Activated T-helper 2 cell treated with anti-CD3 and anti-CD28 coated beads, Interferon-gamma antibody, Interleukin-2, Interleukin-4, amounts not matched to agents 10 μg/mL and 5 μg/mL and 100 μg/mL, durations not matched to agents 14 hours and 24 hours and 36 hours (primary cell): ENCODE data around the gene GAPT. TPM values are rescaled to one million over a fixed set of nuclear protein-coding genes. Genes with fewer than 3 reads are reported as not detected.

Experiments used
- DNase-seq: peaks from one replicate; pipeline ENCODE4 v3.0.0; 2021; ENCODE audit warnings: low spot score
- H3K27ac Mint-ChIP-seq: one replicate; pipeline ENCODE4 v1.8.0; 2021; ENCODE audit warnings: mixed read lengths
- H3K27me3 Mint-ChIP-seq: one replicate; pipeline ENCODE4 v1.8.0; 2021; ENCODE audit warnings: low read depth, mixed read lengths
- H3K36me3 Mint-ChIP-seq: one replicate; pipeline ENCODE4 v1.8.0; 2021; ENCODE audit warnings: low read depth, mixed read lengths
- H3K4me1 Mint-ChIP-seq: one replicate; pipeline ENCODE4 v1.8.0; 2021; ENCODE audit warnings: low read depth, mixed read lengths
- H3K4me3 Mint-ChIP-seq: one replicate; pipeline ENCODE4 v1.8.0; 2021; ENCODE audit warnings: low read depth, mild to moderate bottlenecking, moderate library complexity, mixed read lengths
- H3K9me3 Mint-ChIP-seq: one replicate; pipeline ENCODE4 v1.8.0; 2021; ENCODE audit warnings: mixed read lengths
- intact Hi-C: fragments of 100-400 bp; cut with micrococcal nuclease; formaldehyde crosslinking; loops from one replicate; pipeline ENCODE4 v1.15.1; 2023
- total RNA-seq: library from RNA; stranded (reverse); gene quantifications from 2 replicates; pipeline ENCODE4 v1.2.3, GENCODE V29; 2022

GAPT gene
- total RNA-seq, 1 donor from 2014 or later, result not detected

GRCh38 chr5:58456026-58456425 lies 35.2 kb upstream of the GAPT start:
- intact Hi-C loops, result no loop called here
- DNase-seq, result no peak
- H3K27ac Mint-ChIP-seq, result no peak overlapping the region
- H3K36me3 Mint-ChIP-seq, result peaks cover 3% of the 10 kb centered on the region
- H3K4me1 Mint-ChIP-seq, result peaks cover 11% of the 10 kb centered on the region
- H3K9me3 Mint-ChIP-seq, result no peaks in the 10 kb centered on the region
- peaks cover 32% of the 10 kb centered on the region for H3K27me3 Mint-ChIP-seq
- H3K4me3 Mint-ChIP-seq, result no peak overlapping the region

GRCh38 chr5:58456486-58456885 lies 34.7 kb upstream of the GAPT start:
- no peak for DNase-seq
- Mint-ChIP-seq H3K27ac (no peak overlapping the region), H3K9me3 (no peaks in the 10 kb centered on the region), H3K27me3 (peaks cover 31% of the 10 kb centered on the region), H3K4me3 (no peak overlapping the region), H3K4me1 (peaks cover 14% of the 10 kb centered on the region), H3K36me3 (peaks cover 3% of the 10 kb centered on the region)
- intact Hi-C loops, result no loop called here

DNA sequence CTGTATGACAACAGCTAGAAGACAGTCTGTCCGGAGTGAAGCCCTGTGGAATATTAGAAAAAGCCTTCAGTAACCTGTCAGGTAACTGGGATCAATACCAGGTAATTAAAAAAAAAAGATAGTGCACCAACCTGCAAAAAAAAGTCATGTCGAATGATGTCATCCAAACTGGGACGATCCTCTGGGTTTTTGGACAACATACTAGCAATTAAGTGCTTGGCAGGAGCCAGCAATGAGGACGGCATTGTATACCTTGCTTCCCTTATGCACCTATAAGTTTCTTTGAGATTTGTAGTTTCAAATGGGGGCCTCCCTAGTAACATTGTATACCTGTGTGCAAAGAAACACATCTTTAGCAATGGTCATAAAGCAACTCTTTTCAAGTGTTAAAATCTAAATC lies 34.2 kb upstream of the GAPT start:
- intact Hi-C loops, result no loop called here
- H3K27ac Mint-ChIP-seq, result no peak overlapping the region
- peaks cover 16% of the 10 kb centered on the region for H3K4me1 Mint-ChIP-seq
- peaks cover 3% of the 10 kb centered on the region for H3K36me3 Mint-ChIP-seq
- no peak overlapping the region for H3K4me3 Mint-ChIP-seq
- H3K27me3 Mint-ChIP-seq, result peaks cover 26% of the 10 kb centered on the region
- H3K9me3 Mint-ChIP-seq, result no peaks in the 10 kb centered on the region
- DNase-seq, result no peak

GRCh38 chr5:58458141-58458742 lies 33.0 kb upstream of the GAPT start:
- DNase-seq, result no peak
- H3K27ac Mint-ChIP-seq, result no peak overlapping the region
- peaks cover 17% of the 10 kb centered on the region for H3K4me1 Mint-ChIP-seq
- H3K9me3 Mint-ChIP-seq, result no peaks in the 10 kb centered on the region
- peak overlapping the region; percentile 24 for H3K4me3 Mint-ChIP-seq
- H3K36me3 Mint-ChIP-seq, result peaks cover 3% of the 10 kb centered on the region
- peaks cover 23% of the 10 kb centered on the region for H3K27me3 Mint-ChIP-seq
- intact Hi-C loops, result no loop called here

GRCh38 chr5:58458743-58459145 lies 32.5 kb upstream of the GAPT start:
- intact Hi-C loops, result no loop called here
- no peak for DNase-seq
- Mint-ChIP-seq H3K4me1 (peaks cover 17% of the 10 kb centered on the region), H3K36me3 (peaks cover 3% of the 10 kb centered on the region), H3K9me3 (no peaks in the 10 kb centered on the region), H3K4me3 (peak overlapping the region; percentile 78), H3K27me3 (peaks cover 23% of the 10 kb centered on the region), H3K27ac (no peak overlapping the region)

- Mint-ChIP-seq H3K4me3 (peak overlapping the region; percentile 78), H3K36me3 (peaks cover 3% of the 10 kb centered on the region), H3K9me3 (no peaks in the 10 kb centered on the region), H3K27ac (no peak overlapping the region), H3K4me1 (peaks cover 17% of the 10 kb centered on the region), H3K27me3 (peaks cover 23% of the 10 kb centered on the region)
- DNase-seq, result no peak
- intact Hi-C loops, result loop anchor here (1.0 to 5.0 kb wide), 7 partner anchors 578 to 1550 kb away; partner anchors contain the start of genes GPBP1 and SETD9
Measured at GRCh38 chr5:58459146-58460001, 31.9 kb upstream of the GAPT start.

- Mint-ChIP-seq H3K27ac (peak within 1 kb of the TSS; percentile 60), H3K4me1 (peaks cover 17% of the 10 kb centered on the region), H3K4me3 (peak within 1 kb of the TSS; percentile 78), H3K36me3 (peaks cover 3% of the 10 kb centered on the region), H3K27me3 (peaks cover 21% of the 10 kb centered on the region), H3K9me3 (no peaks in the 10 kb centered on the region)
- peak; percentile 83 for DNase-seq
- intact Hi-C loops, result loop anchor here (1.0 to 5.0 kb wide), 7 partner anchors 577 to 1551 kb away; partner anchors contain the start of genes GPBP1 and SETD9
Measured at GRCh38 chr5:58460002-58460731, 31.1 kb upstream of the GAPT start, which contains the start of gene PLK2. PLK2 (minus strand) TSS chr5:58460086; CDS start chr5:58459959, 127 bp downstream.

GRCh38 chr5:58460732-58461286 lies 30.4 kb upstream of the GAPT start:
- intact Hi-C loops, result loop anchor here (1.0 to 5.0 kb wide), 8 partner anchors 576 to 1552 kb away; partner anchors contain the start of genes GPBP1 and SETD9
- Mint-ChIP-seq H3K4me1 (peaks cover 17% of the 10 kb centered on the region), H3K4me3 (peak overlapping the region; percentile 74), H3K36me3 (peaks cover 3% of the 10 kb centered on the region), H3K27me3 (peaks cover 21% of the 10 kb centered on the region), H3K9me3 (no peaks in the 10 kb centered on the region), H3K27ac (peak overlapping the region; percentile 5)
- DNase-seq, result peak; percentile 85

DNA sequence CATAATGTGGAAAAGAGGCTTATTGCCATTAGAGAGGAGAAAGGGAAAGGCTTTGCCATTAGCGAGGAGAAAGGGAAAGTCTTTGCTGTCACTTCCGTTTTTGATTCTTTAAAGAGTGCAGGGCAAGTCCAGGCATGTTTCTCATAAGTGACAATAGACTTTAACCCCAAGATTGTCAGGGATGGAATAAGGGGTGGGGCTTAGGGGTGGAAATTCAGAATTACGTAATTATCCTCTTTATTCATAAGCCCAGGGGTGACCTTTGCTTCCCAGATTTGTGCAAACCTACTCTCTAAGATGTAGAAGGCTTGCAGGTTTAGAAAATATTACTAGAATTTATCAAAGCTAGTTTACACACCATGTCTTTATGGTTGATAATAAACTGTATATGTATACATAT lies 29.1 kb upstream of the GAPT start:
- H3K4me3 Mint-ChIP-seq, result no peak overlapping the region
- peaks cover 23% of the 10 kb centered on the region for H3K4me1 Mint-ChIP-seq
- H3K27ac Mint-ChIP-seq, result no peak overlapping the region
- H3K36me3 Mint-ChIP-seq, result no peaks in the 10 kb centered on the region
- H3K27me3 Mint-ChIP-seq, result peaks cover 21% of the 10 kb centered on the region
- no peak for DNase-seq
- H3K9me3 Mint-ChIP-seq, result no peaks in the 10 kb centered on the region
- intact Hi-C loops, result loop anchor here (5.0 kb wide), 2 partner anchors 575 to 1290 kb away; partner anchors contain the start of gene GPBP1

GRCh38 chr5:58462623-58463230 lies 28.5 kb upstream of the GAPT start:
- H3K9me3 Mint-ChIP-seq, result no peaks in the 10 kb centered on the region
- no peak overlapping the region for H3K4me3 Mint-ChIP-seq
- H3K36me3 Mint-ChIP-seq, result no peaks in the 10 kb centered on the region
- peaks cover 26% of the 10 kb centered on the region for H3K4me1 Mint-ChIP-seq
- no peak for DNase-seq
- H3K27ac Mint-ChIP-seq, result no peak overlapping the region
- peaks cover 18% of the 10 kb centered on the region for H3K27me3 Mint-ChIP-seq
- intact Hi-C loops, result loop anchor here (5.0 kb wide), 2 partner anchors 575 to 1290 kb away; partner anchors contain the start of gene GPBP1

GRCh38 chr5:58466939-58467338 lies 24.3 kb upstream of the GAPT start:
- peak; percentile 34 for DNase-seq
- Mint-ChIP-seq H3K27me3 (peaks cover 18% of the 10 kb centered on the region), H3K4me3 (no peak overlapping the region), H3K36me3 (no peaks in the 10 kb centered on the region), H3K4me1 (peaks cover 11% of the 10 kb centered on the region), H3K9me3 (no peaks in the 10 kb centered on the region), H3K27ac (no peak overlapping the region)
- intact Hi-C loops, result no loop called here

DNA sequence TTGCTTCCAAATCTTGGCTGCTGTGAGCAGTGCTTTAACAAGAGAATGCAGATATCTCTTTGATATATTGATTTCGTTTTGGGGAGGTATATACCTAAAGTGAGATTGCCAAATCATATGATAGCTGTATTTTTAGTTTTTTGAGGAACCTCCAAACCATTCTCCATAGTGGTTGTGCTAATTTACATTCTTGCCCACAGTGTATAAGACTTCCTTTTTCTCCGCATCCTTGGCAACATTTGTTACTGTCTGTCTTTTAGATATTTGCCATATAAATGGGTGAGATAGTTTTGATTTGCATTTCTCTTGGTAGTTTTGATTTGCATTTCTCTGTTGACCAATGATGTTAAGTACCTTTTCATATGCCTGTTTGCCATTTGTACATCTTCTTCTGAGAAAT lies 21.3 kb upstream of the GAPT start:
- H3K9me3 Mint-ChIP-seq, result no peaks in the 10 kb centered on the region
- intact Hi-C loops, result no loop called here

More for the DNA sequence above, 21.3 kb upstream of the GAPT start:
- H3K4me3 Mint-ChIP-seq, result no peak overlapping the region
- no peak for DNase-seq
- no peak overlapping the region for H3K27ac Mint-ChIP-seq
- H3K4me1 Mint-ChIP-seq, result peaks cover 9% of the 10 kb centered on the region
- H3K36me3 Mint-ChIP-seq, result no peaks in the 10 kb centered on the region
- H3K27me3 Mint-ChIP-seq, result peaks cover 21% of the 10 kb centered on the region
